Naive B cell (primary cell): ENCODE results near the gene PCSK5. TPM values are rescaled to one million over a fixed set of nuclear protein-coding genes. Genes with fewer than 3 reads are reported as not detected.

Experiments used
- ATAC-seq, 2 donors: fragments of 150-1000 bp; cut with Tn5 transposase; 2 replicates each; pipeline ENCODE4 v1.10.0; 2021; ENCODE audit warnings: low read depth in 2 of 2, mild to moderate bottlenecking in 2 of 2, moderate library complexity in 2 of 2
- DNase-seq: peaks from one replicate; pipeline ENCODE4 v3.0.0; 2022
- H3K27ac Mint-ChIP-seq, 6 donors: one replicate each; pipeline ENCODE4 v1.8.0; 2020 to 2022; ENCODE audit warnings: mild to moderate bottlenecking in 6 of 6, mixed read lengths in 6 of 6, moderate library complexity in 5 of 6, inconsistent platforms in 2 of 6
- H3K27me3 Mint-ChIP-seq, 3 donors: one replicate each; pipeline ENCODE4 v1.8.0; 2021 to 2022; ENCODE audit warnings: mixed read lengths in 3 of 3, mild to moderate bottlenecking in 1 of 3
- H3K36me3 Mint-ChIP-seq, 2 donors: one replicate each; pipeline ENCODE4 v1.8.0; 2020 to 2022; ENCODE audit warnings: mixed read lengths in 2 of 2, inconsistent platforms in 1 of 2, mild to moderate bottlenecking in 1 of 2
- H3K4me1 Mint-ChIP-seq, 3 donors: one replicate each; pipeline ENCODE4 v1.8.0; 2020 to 2022; ENCODE audit warnings: mixed read lengths in 3 of 3, inconsistent platforms in 1 of 3, mild to moderate bottlenecking in 1 of 3, moderate library complexity in 1 of 3
- H3K4me3 Mint-ChIP-seq, 8 donors: one replicate each; pipeline ENCODE4 v1.8.0; 2020 to 2022; ENCODE audit warnings: mild to moderate bottlenecking in 8 of 8, mixed read lengths in 8 of 8, moderate library complexity in 8 of 8, inconsistent platforms in 2 of 8
- H3K9me3 Mint-ChIP-seq, 7 donors: one replicate each; pipeline ENCODE4 v1.8.0; 2020 to 2022; ENCODE audit warnings: mixed read lengths in 7 of 7, mild to moderate bottlenecking in 5 of 7, inconsistent platforms in 2 of 7, moderate library complexity in 1 of 7
- polyA plus RNA-seq, 6 donors: library from polyadenylated mRNA; unstranded; fragments of 300-500 nt; fragmentation: Illumina TruSeq; gene quantifications; one replicate each; pipeline ENCODE4 v1.2.3, GENCODE V29; 2021; ENCODE audit warnings: low read depth in 6 of 6

Gene PCSK5
- polyA plus RNA-seq, 6 donors from 2014 or later, result 0.05 TPM; not detected in 5

GRCh38 chr9:75993434-75993833 lies 103.0 kb downstream of the PCSK5 start:
- H3K4me3 Mint-ChIP-seq, result no peak overlapping the region
- H3K4me1 Mint-ChIP-seq, result no peaks in the 10 kb centered on the region
- no peak overlapping the region for H3K27ac Mint-ChIP-seq
- ATAC-seq, result no peak
- peaks cover 0 to 5% (median 2%) of the 10 kb centered on the region in 7 donors for H3K9me3 Mint-ChIP-seq
- DNase-seq, result no peak
- H3K36me3 Mint-ChIP-seq, result no peaks in the 10 kb centered on the region
- no peaks in the 10 kb centered on the region for H3K27me3 Mint-ChIP-seq

- H3K9me3 Mint-ChIP-seq, result peaks cover 0 to 5% (median 2%) of the 10 kb centered on the region in 7 donors
- H3K27ac Mint-ChIP-seq, result no peak overlapping the region
- H3K36me3 Mint-ChIP-seq, result no peaks in the 10 kb centered on the region
- no peaks in the 10 kb centered on the region for H3K4me1 Mint-ChIP-seq
- ATAC-seq (no peak), DNase-seq (no peak)
- H3K27me3 Mint-ChIP-seq, result no peaks in the 10 kb centered on the region
- no peak overlapping the region for H3K4me3 Mint-ChIP-seq
Observed at GRCh38 chr9:75995066-75995465, 104.6 kb downstream of the PCSK5 start.

- ATAC-seq, result no peak
- no peak for DNase-seq
- Mint-ChIP-seq H3K36me3 (no peaks in the 10 kb centered on the region), H3K9me3 (peaks cover 0 to 5% (median 2%) of the 10 kb centered on the region in 7 donors), H3K27ac (no peak overlapping the region), H3K4me3 (no peak overlapping the region), H3K4me1 (no peaks in the 10 kb centered on the region), H3K27me3 (no peaks in the 10 kb centered on the region)
Observed at GRCh38 chr9:75996726-75997125, 106.3 kb downstream of the PCSK5 start.

GRCh38 chr9:75997206-75997605 lies 106.7 kb downstream of the PCSK5 start:
- Mint-ChIP-seq H3K4me3 (no peak overlapping the region), H3K4me1 (no peaks in the 10 kb centered on the region), H3K9me3 (peaks cover 0 to 5% (median 2%) of the 10 kb centered on the region in 7 donors), H3K27ac (no peak overlapping the region), H3K27me3 (no peaks in the 10 kb centered on the region), H3K36me3 (no peaks in the 10 kb centered on the region)
- ATAC-seq (no peak), DNase-seq (no peak)

- no peak overlapping the region for H3K4me3 Mint-ChIP-seq
- peaks cover 0 to 5% (median 2%) of the 10 kb centered on the region in 7 donors for H3K9me3 Mint-ChIP-seq
- DNase-seq (no peak), ATAC-seq (no peak)
- H3K4me1 Mint-ChIP-seq, result no peaks in the 10 kb centered on the region
- no peaks in the 10 kb centered on the region for H3K27me3 Mint-ChIP-seq
- H3K36me3 Mint-ChIP-seq, result no peaks in the 10 kb centered on the region
- no peak overlapping the region for H3K27ac Mint-ChIP-seq
Observed at GRCh38 chr9:75998096-75998780, 107.8 kb downstream of the PCSK5 start.

- no peak for ATAC-seq
- H3K36me3 Mint-ChIP-seq, result no peaks in the 10 kb centered on the region
- H3K4me1 Mint-ChIP-seq, result no peaks in the 10 kb centered on the region
- no peak for DNase-seq
- peaks cover 0 to 5% (median 0%) of the 10 kb centered on the region in 3 donors for H3K27me3 Mint-ChIP-seq
- no peak overlapping the region for H3K27ac Mint-ChIP-seq
- H3K4me3 Mint-ChIP-seq, result no peak overlapping the region
- peaks cover 0 to 3% (median 0%) of the 10 kb centered on the region in 7 donors for H3K9me3 Mint-ChIP-seq
Observed at GRCh38 chr9:76001459-76001858, 111.0 kb downstream of the PCSK5 start.

- H3K36me3 Mint-ChIP-seq, result no peaks in the 10 kb centered on the region
- no peaks in the 10 kb centered on the region for H3K4me1 Mint-ChIP-seq
- ATAC-seq, result no peak
- no peak overlapping the region for H3K27ac Mint-ChIP-seq
- peaks cover 0 to 5% (median 0%) of the 10 kb centered on the region in 3 donors for H3K27me3 Mint-ChIP-seq
- DNase-seq, result no peak
- H3K4me3 Mint-ChIP-seq, result no peak overlapping the region
- peaks cover 0 to 5% (median 0%) of the 10 kb centered on the region in 7 donors for H3K9me3 Mint-ChIP-seq
Observed at GRCh38 chr9:76003041-76003440, 112.6 kb downstream of the PCSK5 start.

GRCh38 chr9:76004526-76004925 lies 114.1 kb downstream of the PCSK5 start:
- Mint-ChIP-seq H3K4me3 (no peak overlapping the region), H3K27me3 (peaks cover 0 to 5% (median 0%) of the 10 kb centered on the region in 3 donors), H3K36me3 (no peaks in the 10 kb centered on the region), H3K4me1 (no peaks in the 10 kb centered on the region), H3K9me3 (peaks cover 0 to 3% (median 0%) of the 10 kb centered on the region in 7 donors), H3K27ac (no peak overlapping the region)
- no peak for ATAC-seq
- DNase-seq, result no peak

GRCh38 chr9:76007935-76008334 lies 117.5 kb downstream of the PCSK5 start:
- Mint-ChIP-seq H3K27ac (no peak overlapping the region), H3K4me1 (no peaks in the 10 kb centered on the region), H3K9me3 (peaks cover 0 to 3% (median 0%) of the 10 kb centered on the region in 7 donors), H3K4me3 (no peak overlapping the region), H3K27me3 (peaks cover 0 to 5% (median 0%) of the 10 kb centered on the region in 3 donors), H3K36me3 (no peaks in the 10 kb centered on the region)
- no peak for ATAC-seq
- DNase-seq, result no peak

- no peaks in the 10 kb centered on the region for H3K4me1 Mint-ChIP-seq
Observed at GRCh38 chr9:76013809-76014208, 123.3 kb downstream of the PCSK5 start.

GRCh38 chr9:76018235-76018634 lies 127.8 kb downstream of the PCSK5 start:
- H3K27ac Mint-ChIP-seq, result no peak overlapping the region
- H3K27me3 Mint-ChIP-seq, result peaks cover 0 to 4% (median 0%) of the 10 kb centered on the region in 3 donors
- no peaks in the 10 kb centered on the region for H3K36me3 Mint-ChIP-seq
- no peak for DNase-seq
- no peaks in the 10 kb centered on the region for H3K4me1 Mint-ChIP-seq
- no peak for ATAC-seq
- H3K9me3 Mint-ChIP-seq, result peaks cover 0 to 3% (median 0%) of the 10 kb centered on the region in 7 donors
- no peak overlapping the region for H3K4me3 Mint-ChIP-seq

More at GRCh38 chr9:76013809-76014208, 123.3 kb downstream of the PCSK5 start:
- ATAC-seq (no peak), DNase-seq (no peak)
- Mint-ChIP-seq H3K27me3 (peaks cover 0 to 4% (median 0%) of the 10 kb centered on the region in 3 donors), H3K36me3 (no peaks in the 10 kb centered on the region), H3K9me3 (peaks cover 0 to 2% (median 0%) of the 10 kb centered on the region in 7 donors), H3K27ac (no peak overlapping the region), H3K4me3 (no peak overlapping the region)

- Mint-ChIP-seq H3K27me3 (peaks cover 0 to 4% (median 0%) of the 10 kb centered on the region in 3 donors), H3K9me3 (peaks cover 0 to 3% (median 0%) of the 10 kb centered on the region in 7 donors), H3K36me3 (no peaks in the 10 kb centered on the region), H3K27ac (no peak overlapping the region), H3K4me3 (no peak overlapping the region), H3K4me1 (no peaks in the 10 kb centered on the region)
- DNase-seq (no peak), ATAC-seq (no peak)
Observed at GRCh38 chr9:76018761-76019160, 128.3 kb downstream of the PCSK5 start.

GRCh38 chr9:76020652-76021051 lies 130.2 kb downstream of the PCSK5 start:
- Mint-ChIP-seq H3K27me3 (peaks cover 0 to 4% (median 0%) of the 10 kb centered on the region in 3 donors), H3K4me3 (no peak overlapping the region)

GRCh38 chr9:76022317-76022716 lies 131.8 kb downstream of the PCSK5 start:
- Mint-ChIP-seq H3K9me3 (peaks cover 0 to 3% (median 0%) of the 10 kb centered on the region in 7 donors), H3K4me3 (no peak overlapping the region), H3K27me3 (no peaks in the 10 kb centered on the region), H3K36me3 (no peaks in the 10 kb centered on the region), H3K4me1 (no peaks in the 10 kb centered on the region), H3K27ac (no peak overlapping the region)
- no peak for ATAC-seq
- DNase-seq, result no peak

More at GRCh38 chr9:76020652-76021051, 130.2 kb downstream of the PCSK5 start:
- Mint-ChIP-seq H3K27ac (no peak overlapping the region), H3K9me3 (peaks cover 0 to 3% (median 0%) of the 10 kb centered on the region in 7 donors), H3K36me3 (no peaks in the 10 kb centered on the region), H3K4me1 (no peaks in the 10 kb centered on the region)
- no peak for DNase-seq
- ATAC-seq, result no peak
